Measurements from ENCODE around the gene PSMD9.

The PSMD9 gene

DNA sequence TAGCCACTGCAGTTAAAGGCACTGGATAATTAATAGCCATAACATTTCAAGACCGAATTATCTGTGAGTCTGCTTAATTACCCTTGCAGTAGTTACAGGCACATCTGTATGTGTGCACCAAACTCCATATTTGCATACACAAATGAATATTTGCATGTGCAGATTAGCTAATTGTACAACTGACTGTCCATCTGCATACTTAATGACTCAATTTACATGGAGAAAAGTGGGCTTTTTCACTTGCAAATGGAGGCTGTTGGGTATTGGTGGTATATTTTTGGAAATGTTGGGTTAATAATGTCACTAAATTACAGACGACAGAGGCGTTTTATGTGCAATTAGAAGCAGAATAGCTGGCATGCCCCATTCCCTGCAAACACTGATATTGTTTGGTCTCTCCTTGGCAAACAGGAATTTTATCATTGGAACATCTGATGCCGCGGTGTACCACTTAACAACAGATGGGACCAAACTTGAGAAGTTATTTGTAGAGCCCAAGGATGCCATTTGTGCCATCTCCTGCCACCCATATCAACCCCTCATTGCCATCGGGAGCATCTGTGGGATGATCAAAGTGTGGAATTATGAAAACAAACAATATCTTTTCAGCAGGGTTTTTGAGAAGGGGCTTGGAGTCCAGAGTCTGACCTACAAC lies 69.4 kb downstream of the PSMD9 start:
- no peak for DNase-seq

DNA sequence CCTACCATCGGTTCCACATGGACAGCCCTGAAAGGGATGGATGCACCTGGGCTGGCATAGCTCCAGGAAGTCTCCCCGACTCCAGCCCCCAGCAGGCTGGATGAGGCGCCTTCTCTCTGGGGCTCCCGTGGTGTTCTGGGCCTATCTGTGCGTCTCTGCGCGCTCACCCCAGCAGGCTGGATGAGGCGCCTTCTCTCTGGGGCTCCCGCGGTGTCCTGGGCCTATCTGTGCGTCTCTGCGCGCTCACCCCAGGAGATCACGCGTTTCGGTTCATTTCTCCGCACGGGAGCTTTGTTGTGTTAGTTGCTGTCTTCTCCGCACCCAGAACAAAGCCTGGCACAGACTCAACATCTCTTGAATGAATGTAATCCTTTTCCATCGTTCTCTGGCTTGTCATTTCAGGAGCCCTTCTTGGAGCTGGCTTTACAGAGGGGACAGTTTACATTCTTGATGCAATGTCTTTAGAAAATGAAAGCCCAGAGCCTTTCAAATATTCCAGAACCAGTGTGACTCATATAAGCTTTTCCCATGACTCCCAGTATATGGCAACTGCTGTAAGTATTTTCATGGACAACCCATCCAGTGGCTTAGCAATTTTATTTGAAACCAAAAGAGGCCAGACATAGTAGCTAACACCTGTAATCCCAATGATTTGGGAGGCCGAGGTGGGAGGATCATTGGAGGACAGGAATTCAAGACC lies 70.1 kb downstream of the PSMD9 start:
- no peak for DNase-seq

DNA sequence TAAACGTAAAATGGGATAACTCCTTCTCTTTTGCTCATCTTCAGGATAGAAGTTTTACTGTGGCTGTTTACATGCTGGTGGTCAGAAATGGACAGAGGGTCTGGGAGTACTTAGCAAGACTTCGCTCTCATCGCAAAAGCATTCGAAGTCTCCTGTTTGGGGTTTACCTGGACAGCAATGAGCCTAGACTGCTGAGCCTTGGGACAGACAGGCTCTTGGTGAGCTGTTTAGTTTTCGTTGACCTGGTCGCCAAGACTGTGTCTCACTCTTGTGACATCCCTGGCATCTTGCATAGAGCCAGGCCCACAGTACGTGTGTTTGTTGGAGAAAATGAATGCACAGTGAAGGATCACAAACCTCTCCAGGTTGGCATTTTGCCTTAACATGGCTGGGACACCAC lies 72.0 kb downstream of the PSMD9 start:
- DNase-seq = no peak

DNA sequence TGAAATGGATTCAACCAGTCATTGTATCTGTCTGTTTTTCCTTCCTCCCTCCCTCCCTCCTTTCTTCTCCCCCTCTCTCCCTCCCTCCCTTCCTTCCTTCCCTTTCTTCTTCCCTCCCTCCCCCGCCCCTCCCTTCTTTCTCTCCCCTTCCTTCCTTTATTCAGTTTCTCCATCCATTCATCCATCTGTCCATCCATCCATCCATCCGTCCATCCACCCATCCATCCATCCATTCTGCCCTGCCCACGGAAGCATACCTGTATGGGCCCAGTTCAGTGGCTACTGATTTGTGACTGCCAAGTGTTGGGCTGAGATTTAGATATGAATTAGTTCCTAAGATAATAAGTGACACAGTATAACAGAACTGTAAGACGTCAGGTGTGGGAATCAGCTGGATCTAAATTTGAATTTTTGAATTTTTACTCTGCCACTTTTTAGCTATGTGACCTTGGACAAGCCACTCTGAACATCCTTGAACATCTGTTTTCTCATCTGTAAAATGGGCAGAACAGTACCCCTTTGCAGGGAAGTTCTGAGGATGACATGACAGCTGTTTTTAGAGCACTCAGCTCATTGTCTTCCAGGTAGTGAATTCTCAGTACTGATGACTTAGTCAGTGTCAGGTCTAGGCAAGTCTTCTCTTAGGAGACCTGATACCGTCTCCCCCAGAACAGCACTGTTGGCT lies 72.7 kb downstream of the PSMD9 start:
- no peak for DNase-seq

DNA sequence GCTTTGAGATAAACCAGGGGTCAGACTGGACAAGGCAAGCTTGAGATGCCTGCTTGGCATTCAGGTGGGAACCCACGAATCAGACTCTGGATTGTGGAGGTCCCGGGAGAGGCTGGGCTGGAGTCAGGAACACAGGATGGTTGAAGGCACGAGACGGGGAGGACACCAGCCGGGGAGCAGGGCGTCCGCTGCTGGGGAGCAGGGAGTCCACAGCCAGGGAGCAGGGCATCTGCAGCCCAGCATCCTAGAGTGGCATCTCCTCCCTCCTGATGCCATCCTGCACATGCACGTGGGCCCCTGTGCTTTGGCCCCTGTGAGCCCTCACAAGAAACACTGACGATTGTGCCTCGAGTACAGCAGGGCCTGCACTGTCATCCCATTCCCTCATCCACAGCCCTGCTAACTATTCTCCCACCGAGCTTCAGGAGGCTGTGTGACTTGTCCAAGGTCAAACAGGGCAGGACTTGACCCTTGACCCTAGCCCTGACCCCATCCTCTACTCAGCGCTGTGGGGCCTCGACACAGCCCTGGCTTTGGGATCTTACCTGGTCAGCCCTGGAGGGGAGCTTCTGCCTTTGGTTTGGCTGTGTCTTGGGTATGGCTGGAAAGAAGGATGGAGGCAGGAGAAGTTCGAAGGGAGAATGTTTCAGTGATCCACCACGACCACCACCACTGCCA lies 74.9 kb downstream of the PSMD9 start:
- no peak for DNase-seq

DNA sequence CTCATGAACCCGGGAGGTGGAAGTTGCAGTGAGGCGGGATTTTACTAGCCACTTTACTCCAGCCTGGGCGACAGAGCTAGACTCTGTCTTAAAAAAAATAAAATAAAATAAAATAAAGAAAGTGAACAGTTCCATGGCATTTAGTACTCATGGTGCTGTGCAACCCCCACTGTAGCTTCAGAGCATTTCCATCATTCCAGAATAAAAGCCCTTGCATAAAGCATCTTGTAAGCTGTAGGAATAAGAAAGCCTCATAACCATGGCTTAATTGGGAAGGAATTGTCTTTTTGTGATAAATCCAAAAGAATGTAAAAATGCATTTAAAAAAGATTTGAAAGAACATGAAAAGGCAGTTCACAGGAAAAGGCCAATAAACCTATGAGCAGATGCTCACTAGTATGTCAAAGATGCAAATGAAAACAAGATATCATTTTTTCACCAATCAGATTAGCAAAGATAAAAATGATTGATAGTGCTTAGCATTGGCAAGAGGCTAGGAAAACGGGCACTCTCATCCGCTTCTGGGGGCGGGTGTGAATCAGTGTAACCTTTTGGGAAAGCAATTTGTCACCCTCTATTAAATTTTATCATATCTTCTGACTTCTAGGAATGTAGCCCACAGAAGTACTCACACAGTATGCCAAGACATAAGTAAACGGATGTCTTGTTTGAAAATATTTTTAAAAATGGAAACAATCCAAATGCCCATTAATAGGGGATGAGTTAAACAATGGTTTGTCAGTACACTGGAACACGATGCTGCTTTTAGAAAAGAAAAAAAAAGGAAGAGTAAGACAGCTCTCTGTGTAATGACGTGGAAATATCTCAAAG lies 76.4 kb downstream of the PSMD9 start:
- DNase-seq = no peak

DNA sequence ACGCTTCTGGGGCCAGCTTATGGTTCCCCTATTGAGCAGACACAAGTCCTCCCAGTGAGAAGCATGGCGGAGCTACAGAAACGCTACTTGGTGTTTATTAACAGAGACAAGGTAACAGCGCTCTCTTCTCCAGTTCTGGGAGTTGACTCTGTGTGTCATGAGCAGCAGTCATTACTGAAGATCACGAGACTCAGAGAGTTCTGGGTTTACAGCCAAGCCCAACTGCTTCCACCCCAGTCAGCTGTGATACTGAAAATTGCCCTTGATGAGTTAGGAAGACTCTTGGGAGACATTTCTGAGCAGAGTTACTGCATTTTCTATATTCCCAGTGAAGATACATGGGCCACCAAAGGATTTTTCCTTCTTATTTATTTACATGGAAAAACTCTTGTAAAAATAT lies 78.4 kb downstream of the PSMD9 start:
- DNase-seq = no peak
